ENCODE data around the gene PEMT.

Gene PEMT

GRCh38 chr17:17538417-17539391 is 52.8 kb downstream of the PEMT start:
- no peak for FAIRE-seq
- no peak for DNase-seq (ENCODE audit: insufficient read length, low spot score)

GRCh38 chr17:17537311-17538099 is 54.0 kb downstream of the PEMT start:
- no peak for DNase-seq (ENCODE audit: insufficient read length, low spot score)
- no peak for FAIRE-seq

GRCh38 chr17:17536702-17537101 is 54.8 kb downstream of the PEMT start:
- FAIRE-seq = no peak
- DNase-seq (ENCODE audit: insufficient read length, low spot score) = no peak

GRCh38 chr17:17535957-17536356 is 55.6 kb downstream of the PEMT start:
- FAIRE-seq (no peak), DNase-seq (ENCODE audit: insufficient read length, low spot score) (no peak)

- DNase-seq (ENCODE audit: insufficient read length, low spot score) (no peak), FAIRE-seq (no peak)
Observed at GRCh38 chr17:17533901-17534441, 57.5 kb downstream of the PEMT start.

GRCh38 chr17:17532991-17533390 is 58.5 kb downstream of the PEMT start:
- DNase-seq (ENCODE audit: insufficient read length, low spot score) (no peak), FAIRE-seq (peak; percentile 13)

- DNase-seq (ENCODE audit: insufficient read length, low spot score) (no peak), FAIRE-seq (no peak)
Observed at GRCh38 chr17:17531156-17531555, 60.4 kb downstream of the PEMT start.

GRCh38 chr17:17528696-17529652 is 62.5 kb downstream of the PEMT start:
- FAIRE-seq (no peak), DNase-seq (ENCODE audit: insufficient read length, low spot score) (no peak)

GRCh38 chr17:17527956-17528500 is 63.5 kb downstream of the PEMT start:
- DNase-seq (ENCODE audit: insufficient read length, low spot score) (no peak), FAIRE-seq (no peak)

GRCh38 chr17:17527534-17527933 is 64.0 kb downstream of the PEMT start:
- no peak for DNase-seq (ENCODE audit: insufficient read length, low spot score)
- FAIRE-seq = no peak

GRCh38 chr17:17526369-17526768 is 65.1 kb downstream of the PEMT start:
- FAIRE-seq (no peak), DNase-seq (ENCODE audit: insufficient read length, low spot score) (no peak)

- FAIRE-seq (no peak), DNase-seq (ENCODE audit: insufficient read length, low spot score) (no peak)
Observed at GRCh38 chr17:17525956-17526355, 65.6 kb downstream of the PEMT start.

GRCh38 chr17:17525311-17525710 is 66.2 kb downstream of the PEMT start:
- no peak for DNase-seq (ENCODE audit: insufficient read length, low spot score)
- no peak for FAIRE-seq

- FAIRE-seq (no peak), DNase-seq (ENCODE audit: insufficient read length, low spot score) (no peak)
Observed at GRCh38 chr17:17523731-17524490, 67.6 kb downstream of the PEMT start.

- DNase-seq (ENCODE audit: insufficient read length, low spot score) = no peak
- FAIRE-seq = peak; percentile 4
Observed at GRCh38 chr17:17523001-17523730, 68.3 kb downstream of the PEMT start.

- no peak for DNase-seq (ENCODE audit: insufficient read length, low spot score)
- FAIRE-seq = no peak
Observed at GRCh38 chr17:17520599-17521232, 70.8 kb downstream of the PEMT start.

- DNase-seq (ENCODE audit: insufficient read length, low spot score) (no peak), FAIRE-seq (no peak)
Observed at GRCh38 chr17:17519886-17520285, 71.6 kb downstream of the PEMT start.

GRCh38 chr17:17518951-17519350 is 72.6 kb downstream of the PEMT start:
- FAIRE-seq (no peak), DNase-seq (ENCODE audit: insufficient read length, low spot score) (no peak)
